GM19035 (cell line): ENCODE data around the gene INTS14.
"Not testable (repeated sequence)": the region's sequence is repeated elsewhere in the genome, so short reads cannot be mapped to it uniquely, and the experiment has no call there.

Source experiments
- ATAC-seq: cut with Tn5 transposase; IDR thresholded peaks from one replicate; pipeline ENCODE4 v1.9.1; 2021; ENCODE audit not compliant: unreplicated experiment

The INTS14 gene

GRCh38 chr15:65583701-65584100 lies 27.2 kb downstream of the INTS14 start:
- no peak for ATAC-seq

GRCh38 chr15:65580287-65580686 lies 30.6 kb downstream of the INTS14 start:
- no peak for ATAC-seq

- no peak for ATAC-seq
Observed at GRCh38 chr15:65579762-65580161, 31.2 kb downstream of the INTS14 start.

- no peak for ATAC-seq
Observed at GRCh38 chr15:65578904-65579728, 31.8 kb downstream of the INTS14 start.

- ATAC-seq, result no peak
Observed at GRCh38 chr15:65577129-65577996, 33.6 kb downstream of the INTS14 start.

GRCh38 chr15:65576664-65577063 lies 34.3 kb downstream of the INTS14 start:
- ATAC-seq, result no peak

- ATAC-seq, result no peak
Observed at GRCh38 chr15:65571971-65572370, 39.0 kb downstream of the INTS14 start.

GRCh38 chr15:65569728-65570127 lies 41.2 kb downstream of the INTS14 start:
- ATAC-seq, result no peak

- no peak for ATAC-seq
Observed at GRCh38 chr15:65561934-65562333, 49.0 kb downstream of the INTS14 start.

- no peak for ATAC-seq
Observed at GRCh38 chr15:65559941-65560340, 51.0 kb downstream of the INTS14 start.

- ATAC-seq, result no peak
Observed at GRCh38 chr15:65558997-65559760, 51.8 kb downstream of the INTS14 start.

GRCh38 chr15:65558336-65558735 lies 52.6 kb downstream of the INTS14 start:
- ATAC-seq, result no peak

GRCh38 chr15:65556622-65557021 lies 54.3 kb downstream of the INTS14 start:
- ATAC-seq, result no peak

- no peak for ATAC-seq
Observed at GRCh38 chr15:65553691-65554090, 57.2 kb downstream of the INTS14 start.

GRCh38 chr15:65552851-65553250 lies 58.1 kb downstream of the INTS14 start:
- not testable (repeated sequence) for ATAC-seq

GRCh38 chr15:65551183-65551582 lies 59.7 kb downstream of the INTS14 start:
- no peak for ATAC-seq

- ATAC-seq, result no peak
Observed at GRCh38 chr15:65550681-65551098, 60.2 kb downstream of the INTS14 start.

- not testable (repeated sequence) for ATAC-seq
Observed at GRCh38 chr15:65549288-65549687, 61.6 kb downstream of the INTS14 start.

GRCh38 chr15:65547841-65548240 lies 63.1 kb downstream of the INTS14 start:
- no peak for ATAC-seq

GRCh38 chr15:65541231-65541820 lies 69.6 kb downstream of the INTS14 start:
- ATAC-seq, result no peak

- ATAC-seq, result no peak
Observed at GRCh38 chr15:65540314-65540713, 70.6 kb downstream of the INTS14 start.
